AG04450 (cell line): ENCODE results near the gene HMBS. TPM values are rescaled to one million over a fixed set of nuclear protein-coding genes. Genes with fewer than 3 reads are reported as not detected.

Source experiments
- CTCF ChIA-PET: fragments of 300-600, 350-600 bp; formaldehyde crosslinking; extraction: SDS; loops from one replicate; lab custom pipeline; 2022; ENCODE audit warnings: antibody characterized with exemption, inconsistent platforms; lab: Charles Lee
- POLR2A ChIA-PET: fragments of 350-600 bp; formaldehyde crosslinking; extraction: SDS; loops from one replicate; lab custom pipeline; 2021; ENCODE audit warnings: antibody characterized with exemption, inconsistent platforms; lab: Yijun Ruan, JAX
- DNase-seq: peaks from one replicate; pipeline ENCODE4 v3.0.0-alpha.2; 2011; ENCODE audit warnings: low read depth, low spot score
- H3K27ac ChIP-seq: one replicate; pipeline ENCODE4 v1.5.1; 2012; ENCODE audit warnings: low read depth, low read length, control low read depth
- H3K27me3 ChIP-seq: one replicate; pipeline ENCODE4 v1.6.0; 2012; ENCODE audit warnings: low read length; ENCODE audit not compliant: control insufficient read depth, insufficient read depth
- H3K4me3 ChIP-seq: 2 replicates; pipeline ENCODE4 v1.5.1; 2011; ENCODE audit warnings: mild to moderate bottlenecking, low read depth, low read length, control low read depth
- H3K9me3 ChIP-seq: 2 replicates; pipeline ENCODE4 v1.5.1; 2012; ENCODE audit warnings: low read length; ENCODE audit not compliant: control insufficient read depth, insufficient read depth
- CTCF ChIP-seq: IDR thresholded peaks from 2 replicates; pipeline ENCODE4 v1.5.1; 2011; ENCODE audit warnings: low read depth, low read length, control low read depth, inconsistent platforms
- polyA plus RNA-seq: library from polyadenylated mRNA; depleted of rRNA; stranded (reverse); fragments of >200 nt; gene quantifications from 2 replicates; pipeline ENCODE4 v1.2.3, GENCODE V29; 2011

HMBS gene
- polyA plus RNA-seq, 1 experiment: 38.5 TPM

- no peak overlapping the region for H3K4me3 ChIP-seq
- peaks cover 2% of the 10 kb centered on the region for H3K27me3 ChIP-seq
- no peaks in the 10 kb centered on the region for H3K9me3 ChIP-seq
- TF ChIP-seq CTCF: no peak
- ChIA-PET CTCF (no interaction called here), POLR2A (no interaction called here)
- DNase-seq: no peak
- no peak overlapping the region for H3K27ac ChIP-seq
Measured at GRCh38 chr11:119042927-119043326, 41.8 kb upstream of the HMBS start.

- Histone ChIP-seq H3K27ac (no peak overlapping the region), H3K4me3 (no peak overlapping the region), H3K27me3 (no peaks in the 10 kb centered on the region), H3K9me3 (no peaks in the 10 kb centered on the region; the same call in 1 of the 2 replicates)
- ChIA-PET POLR2A (no interaction called here), CTCF (interaction anchor here (0.9 to 1.1 kb wide), 2 partner anchors 11 to 12 kb away, joined by 3 read pairs; no protein-coding TSS in a partner anchor)
- no peak for DNase-seq
- peak; percentile 21; the same call in 1 of the 2 replicates for TF ChIP-seq CTCF
Measured at GRCh38 chr11:119044708-119045107, 40.0 kb upstream of the HMBS start.

- Histone ChIP-seq H3K4me3 (no peak overlapping the region), H3K27me3 (no peaks in the 10 kb centered on the region), H3K27ac (no peak overlapping the region), H3K9me3 (no peaks in the 10 kb centered on the region; the same call in 1 of the 2 replicates)
- POLR2A ChIA-PET: no interaction called here
- no peak for TF ChIP-seq CTCF
- CTCF ChIA-PET: no interaction called here
- DNase-seq: no peak
Measured at GRCh38 chr11:119046489-119046888, 38.2 kb upstream of the HMBS start.

- ChIA-PET POLR2A (interaction anchor here (0.7 to 1.1 kb wide), 2 partner anchors 9 to 34 kb away, joined by 3 to 4 read pairs; no protein-coding TSS in a partner anchor), CTCF (interaction anchor here (0.9 kb wide), 1 partner anchor 158 kb away, joined by 3 read pairs; no protein-coding TSS in a partner anchor)
- Histone ChIP-seq H3K4me3 (no peak overlapping the region), H3K9me3 (no peaks in the 10 kb centered on the region; the same call in 1 of the 2 replicates), H3K27ac (no peak overlapping the region), H3K27me3 (no peaks in the 10 kb centered on the region)
- no peak for TF ChIP-seq CTCF
- no peak for DNase-seq
Measured at GRCh38 chr11:119047205-119047604, 37.5 kb upstream of the HMBS start.

- TF ChIP-seq CTCF: no peak
- POLR2A ChIA-PET: no interaction called here
- Histone ChIP-seq H3K4me3 (no peak overlapping the region), H3K27me3 (no peaks in the 10 kb centered on the region), H3K27ac (no peak overlapping the region), H3K9me3 (no peaks in the 10 kb centered on the region; the same call in 1 of the 2 replicates)
- no peak for DNase-seq
- CTCF ChIA-PET: interaction anchor here (1.6 kb wide), 1 partner anchor 17 kb away, joined by 8 read pairs; no protein-coding TSS in a partner anchor
Measured at GRCh38 chr11:119048644-119049043, 36.0 kb upstream of the HMBS start.
